Left lung (tissue), 14 donors: Measurements from ENCODE around the gene YPEL5. TPM values are rescaled to one million over a fixed set of nuclear protein-coding genes. Genes with fewer than 3 reads are reported as not detected.
A peak's percentile ranks its signal among the peaks of the same experiment; 100 is the strongest.
"Not testable (repeated sequence)": the region's sequence is repeated elsewhere in the genome, so short reads cannot be mapped to it uniquely, and the experiment has no call there.

Source experiments
- ATAC-seq: fragments of 200-7000 bp; cut with Tn5 transposase; one replicate; pipeline ENCODE4 v1.9.1; 2020; ENCODE audit warnings: moderate library complexity
- DNase-seq, 4 donors: peaks; one replicate each; pipeline ENCODE4 v3.0.0-alpha.2; 2013 to 2020
- H3K27ac ChIP-seq, 2 donors: fragments of 200-600 bp; sonication (generic) in 1 of 2; one replicate each; pipeline versions ENCODE4 v1.5.0 to v1.8.0; 2020 to 2021
- H3K27me3 ChIP-seq, 2 donors: fragments of 200-600 bp; sonication (generic) in 1 of 2; one replicate each; pipeline versions ENCODE4 v1.5.0 to v1.8.0; 2020 to 2021
- H3K36me3 ChIP-seq, 2 donors: fragments of 200-600 bp; sonication (generic) in 1 of 2; one replicate each; pipeline versions ENCODE4 v1.5.0 to v1.8.0; 2020 to 2021
- H3K4me1 ChIP-seq, 2 donors: fragments of 200-600 bp; one replicate each; pipeline ENCODE4 v1.8.0; 2021
- H3K4me3 ChIP-seq, 2 donors: fragments of 200-600 bp; sonication (generic) in 1 of 2; one replicate each; pipeline versions ENCODE4 v1.5.0 to v1.8.0; 2020 to 2021; ENCODE audit warnings: mild to moderate bottlenecking in 1 of 2
- H3K9me3 ChIP-seq, 2 donors: fragments of 200-600 bp; sonication (generic) in 1 of 2; one replicate each; pipeline versions ENCODE4 v1.5.0 to v1.8.0; 2020 to 2021
- intact Hi-C, 2 donors: fragments of 100-400 bp; cut with DNase I; formaldehyde crosslinking; loops; one replicate each; pipeline versions ENCODE4 v1.11.2 to v1.14.2; 2022
- long read RNA-seq, 12 donors: library from polyadenylated mRNA in 2 of 12; unstranded in 2 of 12; transcript quantifications; one replicate each; pipeline ENCODE4 v2.0.0 and lab custom pipeline, GENCODE V29; 2019 to 2026
- polyA plus RNA-seq, 6 donors: library from polyadenylated mRNA; unstranded; fragments of 120-200 nt; gene quantifications; one replicate each; pipeline ENCODE4 v1.2.1, GENCODE V29; 2013; ENCODE audit not compliant: insufficient read length in 6 of 6
- total RNA-seq, 2 donors: library from RNA; stranded (reverse); fragmentation: NEBNext Ultra II Directional; extraction: Animal tissue kit (Norgen Biotek cat#: 25700); gene quantifications; one replicate each; pipeline ENCODE4 v1.2.1, GENCODE V29; 2021
- TF ChIP-seq, protein P1 (sequence below), 2 donors: fragments of 200-600 bp; sonication (generic) in 1 of 2; IDR thresholded peaks; one replicate each; pipeline versions ENCODE4 v1.5.0 to v1.8.0; 2021; ENCODE audit warnings: antibody characterized with exemption in 2 of 2
- donor health status: DM: no; HTN: yes; CAD: no.
- donor health status: DM: no; HTN: no; CAD: no.

Gene YPEL5
- total RNA-seq (100 to 1,000 TPM in 1 of 2 donors, 10 to 100 TPM in 1; 58.5 to 118 TPM), polyA plus RNA-seq (100 to 1,000 TPM in 2 of 6 donors, 10 to 100 TPM in 4; 89.4 to 110 (median 95.3) TPM)
- long read RNA-seq, donor 1, transcript YPEL5-201 (3 exons, 2,182 nt), result major isoform, 45 of 55 reads
- long read RNA-seq, donor 1, partial matches to known transcripts, result 0 of 55 reads
- long read RNA-seq, donor 1, other reads (novel, unspliced or antisense), result 6 of 55 reads
- long read RNA-seq, donor 2, transcript YPEL5-201 (3 exons, 2,182 nt), result major isoform, 33 of 37 reads
- long read RNA-seq, donor 2, partial matches to known transcripts, result 0 of 37 reads
- long read RNA-seq, donor 2, other reads (novel, unspliced or antisense), result 0 of 37 reads
- long read RNA-seq, donor 3, transcript YPEL5-201 (3 exons, 2,182 nt), result major isoform, 28 of 31 reads
- long read RNA-seq, donor 3, partial matches to known transcripts, result 0 of 31 reads
- long read RNA-seq, donor 3, other reads (novel, unspliced or antisense), result 0 of 31 reads
- long read RNA-seq, donor 4, transcript YPEL5-201 (3 exons, 2,182 nt), result major isoform, 41 of 54 reads
- long read RNA-seq, donor 4, partial matches to known transcripts, result 4 of 54 reads
- long read RNA-seq, donor 4, other reads (novel, unspliced or antisense), result 3 of 54 reads
- long read RNA-seq, donor 5, transcript YPEL5-201 (3 exons, 2,182 nt), result major isoform, 30 of 31 reads
- long read RNA-seq, donor 5, partial matches to known transcripts, result 0 of 31 reads
- long read RNA-seq, donor 5, other reads (novel, unspliced or antisense), result 0 of 31 reads
- long read RNA-seq, donor 6, transcript YPEL5-201 (3 exons, 2,182 nt), result major isoform, 32 of 37 reads
- long read RNA-seq, donor 6, partial matches to known transcripts, result 0 of 37 reads
- long read RNA-seq, donor 6, other reads (novel, unspliced or antisense), result 0 of 37 reads
- long read RNA-seq, donor 7, transcript YPEL5-201 (3 exons, 2,182 nt), result major isoform, 25 of 27 reads
- long read RNA-seq, donor 7, partial matches to known transcripts, result 0 of 27 reads
- long read RNA-seq, donor 7, other reads (novel, unspliced or antisense), result 0 of 27 reads
- long read RNA-seq, donor 8, transcript YPEL5-201 (3 exons, 2,182 nt), result major isoform, 30 of 58 reads
- long read RNA-seq, donor 8, partial matches to known transcripts, result 23 of 58 reads
- long read RNA-seq, donor 8, other reads (novel, unspliced or antisense), result 0 of 58 reads
- long read RNA-seq, donor 9, result 0 reads
- long read RNA-seq, donor 10, transcript YPEL5-201 (3 exons, 2,182 nt), result major isoform, 24 of 29 reads
- long read RNA-seq, donor 10, partial matches to known transcripts, result 0 of 29 reads
- long read RNA-seq, donor 10, other reads (novel, unspliced or antisense), result 1 of 29 reads
- long read RNA-seq, donor 11, transcript YPEL5-201 (3 exons, 2,182 nt), result major isoform, 46 of 152 reads
- long read RNA-seq, donor 11, partial matches to known transcripts, result 100 of 152 reads
- long read RNA-seq, donor 11, other reads (novel, unspliced or antisense), result 0 of 152 reads
- long read RNA-seq, donor 12, transcript YPEL5-201 (3 exons, 2,182 nt), result major isoform, 20 of 21 reads
- long read RNA-seq, donor 12, partial matches to known transcripts, result 0 of 21 reads
- long read RNA-seq, donor 12, other reads (novel, unspliced or antisense), result 0 of 21 reads

DNA sequence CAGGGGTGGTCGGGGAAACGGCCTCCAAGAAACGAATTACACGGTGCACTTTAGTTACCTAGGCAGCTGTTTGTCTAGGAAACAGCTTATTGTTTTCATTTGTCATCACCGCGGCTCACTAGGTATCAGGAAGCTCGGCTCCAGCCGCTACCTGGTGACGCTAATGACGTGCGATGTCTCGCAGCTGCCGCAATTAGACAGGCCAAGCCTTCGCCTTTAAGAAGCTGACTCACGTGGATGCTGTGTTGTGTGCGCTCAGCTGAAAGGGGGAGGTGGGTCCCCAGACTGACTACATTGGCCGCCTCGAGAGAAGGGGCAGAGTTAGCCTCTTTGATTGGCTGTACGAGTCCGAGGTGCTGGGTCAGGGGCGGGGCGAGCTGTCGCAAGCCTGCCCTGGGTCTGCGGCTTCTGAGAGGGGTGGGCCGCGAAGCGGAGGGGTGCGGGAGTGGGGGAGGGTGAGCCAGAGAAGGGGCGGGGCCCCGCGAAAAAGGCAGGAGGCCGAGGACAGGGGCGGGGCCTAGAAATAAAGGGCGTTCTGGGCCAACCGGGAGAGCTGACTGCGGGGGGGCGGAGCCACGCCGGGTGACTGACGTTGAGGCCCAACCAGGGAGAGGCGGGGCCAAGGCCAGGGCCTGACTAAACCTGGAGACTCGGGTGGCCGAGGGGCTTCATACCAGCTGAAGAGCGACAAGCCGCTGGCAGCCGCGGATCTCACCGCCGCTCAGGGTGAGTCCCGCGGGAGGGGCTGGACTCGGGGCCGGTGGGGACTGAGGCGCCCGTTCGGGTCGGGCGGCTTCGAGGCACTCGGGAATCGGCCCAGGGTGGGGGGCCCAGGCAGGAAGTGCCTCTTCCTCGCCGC lies at the start of gene YPEL5:
Gene YPEL5 (plus strand): TSS at position 671 of the 859 bp plus-strand sequence. CDS start 9,645 bp downstream, outside the sequence.
- no peaks in the 10 kb centered on the region for H3K9me3 ChIP-seq
- H3K4me1 ChIP-seq, result peaks cover 29 to 41% of the 10 kb centered on the region in 2 donors
- intact Hi-C loops, result no loop called here
- DNase-seq, result peak; percentile 98 to 100 (median 99)
- H3K36me3 ChIP-seq, result no peaks in the 10 kb centered on the region
- H3K4me3 ChIP-seq, result peak within 1 kb of the TSS; percentile 82 to 90
- peak within 1 kb of the TSS; percentile 99 for H3K27ac ChIP-seq
- ATAC-seq, result peak; percentile 94
- no peaks in the 10 kb centered on the region for H3K27me3 ChIP-seq
- TF ChIP-seq, protein P1, sequence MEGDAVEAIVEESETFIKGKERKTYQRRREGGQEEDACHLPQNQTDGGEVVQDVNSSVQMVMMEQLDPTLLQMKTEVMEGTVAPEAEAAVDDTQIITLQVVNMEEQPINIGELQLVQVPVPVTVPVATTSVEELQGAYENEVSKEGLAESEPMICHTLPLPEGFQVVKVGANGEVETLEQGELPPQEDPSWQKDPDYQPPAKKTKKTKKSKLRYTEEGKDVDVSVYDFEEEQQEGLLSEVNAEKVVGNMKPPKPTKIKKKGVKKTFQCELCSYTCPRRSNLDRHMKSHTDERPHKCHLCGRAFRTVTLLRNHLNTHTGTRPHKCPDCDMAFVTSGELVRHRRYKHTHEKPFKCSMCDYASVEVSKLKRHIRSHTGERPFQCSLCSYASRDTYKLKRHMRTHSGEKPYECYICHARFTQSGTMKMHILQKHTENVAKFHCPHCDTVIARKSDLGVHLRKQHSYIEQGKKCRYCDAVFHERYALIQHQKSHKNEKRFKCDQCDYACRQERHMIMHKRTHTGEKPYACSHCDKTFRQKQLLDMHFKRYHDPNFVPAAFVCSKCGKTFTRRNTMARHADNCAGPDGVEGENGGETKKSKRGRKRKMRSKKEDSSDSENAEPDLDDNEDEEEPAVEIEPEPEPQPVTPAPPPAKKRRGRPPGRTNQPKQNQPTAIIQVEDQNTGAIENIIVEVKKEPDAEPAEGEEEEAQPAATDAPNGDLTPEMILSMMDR (IDR thresholded peaks at IDR 0.05), result no peak

DNA sequence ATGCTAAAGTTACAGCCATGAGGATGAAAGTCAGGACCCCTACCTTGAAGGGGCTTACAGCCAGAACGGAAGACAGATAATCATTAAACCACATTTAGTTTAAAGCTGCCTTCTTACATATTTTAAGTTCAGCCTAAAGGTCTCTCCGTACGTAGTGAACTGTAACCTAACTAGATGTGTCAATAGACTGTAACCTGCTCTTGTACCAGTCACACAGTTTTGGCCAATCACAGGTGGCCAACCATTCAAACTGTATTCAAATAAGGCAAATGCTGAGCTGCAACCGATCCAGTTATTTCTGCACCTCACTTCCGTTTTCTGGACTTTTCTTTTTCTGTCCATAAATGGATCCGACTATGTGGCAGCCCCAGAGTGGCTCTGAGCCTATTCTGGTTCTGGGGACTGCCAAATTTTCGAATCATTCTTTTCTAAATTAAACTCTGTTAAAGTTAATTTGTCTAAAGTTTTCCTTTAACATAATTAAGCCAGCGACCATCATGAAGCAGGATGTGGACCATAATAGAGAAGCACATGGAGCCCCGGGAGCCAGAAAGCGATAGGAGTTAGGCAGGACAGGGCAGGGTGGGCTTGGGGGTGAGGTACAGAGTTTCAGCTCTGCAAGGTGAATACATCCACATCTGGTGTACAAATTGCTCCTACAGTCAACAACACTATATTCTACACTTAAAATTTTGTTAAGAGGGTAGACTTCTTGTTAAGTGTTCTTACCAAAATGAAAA lies 48.4 kb upstream of the YPEL5 start:
- Histone ChIP-seq H3K27me3 (peaks cover 0 to 24% of the 10 kb centered on the region in 2 donors), H3K36me3 (no peaks in the 10 kb centered on the region), H3K27ac (no peak overlapping the region), H3K9me3 (no peaks in the 10 kb centered on the region), H3K4me1 (no peaks in the 10 kb centered on the region), H3K4me3 (no peak overlapping the region)
- DNase-seq (no peak), ATAC-seq (no peak)
- intact Hi-C loops, result no loop called here
- TF ChIP-seq, protein P1 (IDR thresholded peaks at IDR 0.05), result no peak

DNA sequence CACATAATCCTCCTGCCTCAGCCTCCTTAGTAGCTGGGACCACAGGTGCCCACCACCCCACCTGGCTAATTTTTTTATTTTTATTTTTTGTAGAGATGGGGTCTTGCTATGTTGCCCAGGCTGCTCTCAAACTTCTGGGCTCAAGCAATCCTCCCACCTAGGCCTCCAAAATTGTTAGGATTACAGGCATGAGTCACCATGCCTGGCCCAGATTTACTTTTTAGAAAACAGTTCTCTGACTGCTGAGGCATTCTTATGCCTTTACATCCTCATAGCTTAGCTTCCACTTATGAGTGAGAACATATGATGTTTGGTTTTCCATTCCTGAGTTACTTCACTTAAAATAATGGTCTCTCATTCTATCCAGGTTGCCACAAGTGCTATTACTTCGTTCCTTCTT lies 47.4 kb upstream of the YPEL5 start:
- H3K27ac ChIP-seq, intact Hi-C loops, H3K9me3 ChIP-seq, H3K36me3 ChIP-seq, H3K4me3 ChIP-seq, ATAC-seq, DNase-seq, H3K4me1 ChIP-seq: not testable (repeated sequence)
- peaks cover 0 to 24% of the 10 kb centered on the region in 2 donors for H3K27me3 ChIP-seq

DNA sequence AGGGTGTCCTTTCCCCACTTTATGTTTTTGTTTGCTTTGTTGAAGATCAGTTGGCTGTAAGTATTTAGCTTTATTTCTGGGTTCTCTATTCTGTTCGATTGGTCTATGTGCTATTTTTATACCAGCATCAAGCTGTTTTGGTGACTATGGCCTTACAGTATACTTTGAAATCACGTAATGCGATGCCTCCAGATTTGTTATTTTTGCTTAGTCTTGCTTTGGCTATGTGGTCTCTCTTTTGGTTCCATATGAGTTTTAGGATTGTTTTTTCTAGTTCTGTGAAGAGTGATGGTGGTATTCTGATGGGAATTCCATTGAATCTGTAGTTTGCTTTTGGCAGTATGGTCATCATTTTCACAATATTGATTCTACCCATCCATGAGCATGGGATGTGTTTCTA lies 46.1 kb upstream of the YPEL5 start:
- H3K27ac ChIP-seq, H3K4me1 ChIP-seq, DNase-seq, intact Hi-C loops, H3K36me3 ChIP-seq, H3K9me3 ChIP-seq, H3K4me3 ChIP-seq, ATAC-seq: not testable (repeated sequence)
- peaks cover 0 to 17% of the 10 kb centered on the region in 2 donors for H3K27me3 ChIP-seq

DNA sequence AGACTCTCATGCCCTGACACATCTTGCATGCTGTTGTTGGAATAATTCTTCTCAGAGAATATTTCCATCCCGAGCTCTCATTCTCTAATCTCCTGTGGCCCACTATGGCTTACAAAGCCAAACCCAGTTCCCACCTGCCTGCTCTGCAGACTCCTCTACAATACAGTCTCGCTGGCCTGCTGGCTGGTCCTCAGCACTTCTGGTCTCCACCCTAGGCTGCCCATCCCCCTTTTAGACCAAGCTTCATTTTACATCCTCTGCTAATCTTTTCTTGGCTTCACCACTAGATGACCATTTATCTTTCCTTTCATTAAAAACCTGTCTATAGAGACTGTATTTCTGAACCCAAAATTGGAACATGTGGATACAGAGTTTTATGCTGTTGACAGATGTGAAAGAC lies 42.5 kb upstream of the YPEL5 start:
- no peak for ATAC-seq
- intact Hi-C loops, result no loop called here
- Histone ChIP-seq H3K4me1 (no peaks in the 10 kb centered on the region), H3K4me3 (no peak overlapping the region), H3K36me3 (no peaks in the 10 kb centered on the region), H3K9me3 (no peaks in the 10 kb centered on the region), H3K27me3 (no peaks in the 10 kb centered on the region), H3K27ac (no peak overlapping the region)
- TF ChIP-seq, protein P1 (IDR thresholded peaks at IDR 0.05), result no peak
- DNase-seq, result no peak
